Stimulated activated CD4-positive, alpha-beta T cell treated with anti-CD3 and anti-CD28 coated beads, TNF-alpha, amount 100 ng/mL, for 4 hours (primary cell): Measurements from ENCODE around the gene CEPT1.
"Not testable (repeated sequence)": the region's sequence is repeated elsewhere in the genome, so short reads cannot be mapped to it uniquely, and the experiment has no call there.

Source experiments
- DNase-seq, 3 experiments: peaks; one replicate each; pipeline ENCODE4 v3.0.0-alpha.2; 2020; ENCODE audit warnings: low read depth in 3 of 3

The CEPT1 gene

GRCh38 chr1:111139956-111140679, at the start of gene CEPT1, which contains the start of gene DRAM2:
TSS of gene CEPT1 (plus strand) at chr1:111140223. CDS start at chr1:111147715, 7,492 bp downstream.
TSS of gene DRAM2 (minus strand) at chr1:111140093. CDS start at chr1:111131554, 8,539 bp downstream.
- peak; percentile 80 to 91 (median 80) for DNase-seq

DNA sequence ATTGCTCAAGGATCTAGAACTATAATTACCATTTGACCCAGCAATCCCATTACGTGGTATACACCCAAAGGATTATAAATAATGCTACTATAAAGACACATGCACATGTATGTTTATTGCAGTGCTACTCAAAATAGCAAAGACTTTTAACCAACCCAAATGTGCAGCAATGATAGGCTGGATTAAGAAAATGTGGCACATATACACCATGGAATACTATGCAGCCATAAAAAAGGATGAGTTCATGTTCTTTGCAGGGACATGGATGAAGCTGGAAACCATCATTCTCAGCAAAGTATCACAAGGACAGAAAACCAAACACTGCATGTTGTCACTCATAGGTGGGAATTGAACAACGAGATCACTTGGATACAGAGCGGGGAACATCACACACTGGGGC, 44.6 kb upstream of the CEPT1 start:
- not testable (repeated sequence) for DNase-seq

DNA sequence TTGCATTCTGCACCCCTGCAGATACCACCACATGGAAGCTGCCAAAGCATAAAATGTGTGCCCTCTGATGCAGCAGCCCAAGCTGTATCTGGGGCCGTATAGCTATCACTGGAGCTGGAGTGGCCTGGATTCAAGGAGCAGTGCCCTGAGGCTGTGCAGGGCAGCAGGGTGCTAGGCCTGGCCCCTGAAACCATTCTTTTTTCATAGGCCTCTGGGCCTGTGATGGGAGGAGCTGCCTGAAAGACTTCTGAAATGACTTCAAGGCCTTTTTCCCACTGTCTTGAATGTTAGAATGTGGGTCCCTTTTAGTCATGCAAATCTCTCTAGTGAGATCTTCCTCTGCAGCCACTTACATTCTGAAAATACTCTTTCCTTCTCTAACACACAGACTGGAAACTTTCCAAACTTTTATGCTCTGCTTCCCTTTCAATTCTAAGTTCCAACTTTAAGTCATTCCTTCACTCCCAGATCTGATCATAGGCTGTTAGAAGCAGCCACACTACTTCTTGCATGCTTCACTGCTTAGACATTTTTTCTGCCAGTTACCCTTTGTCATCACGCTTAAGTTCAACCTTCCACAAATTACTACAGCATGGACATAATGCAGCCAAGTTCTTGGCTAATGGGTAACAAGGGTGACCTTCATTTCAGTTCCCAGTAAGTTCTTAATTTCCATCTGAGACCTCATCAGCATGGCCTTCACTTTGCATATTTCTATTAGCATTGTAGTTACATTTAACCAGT, 42.5 kb upstream of the CEPT1 start:
- DNase-seq, result no peak

GRCh38 chr1:111099289-111099688, 40.7 kb upstream of the CEPT1 start:
- DNase-seq, result no peak

- no peak for DNase-seq
Measured at GRCh38 chr1:111101854-111102642, 38.0 kb upstream of the CEPT1 start.

DNA sequence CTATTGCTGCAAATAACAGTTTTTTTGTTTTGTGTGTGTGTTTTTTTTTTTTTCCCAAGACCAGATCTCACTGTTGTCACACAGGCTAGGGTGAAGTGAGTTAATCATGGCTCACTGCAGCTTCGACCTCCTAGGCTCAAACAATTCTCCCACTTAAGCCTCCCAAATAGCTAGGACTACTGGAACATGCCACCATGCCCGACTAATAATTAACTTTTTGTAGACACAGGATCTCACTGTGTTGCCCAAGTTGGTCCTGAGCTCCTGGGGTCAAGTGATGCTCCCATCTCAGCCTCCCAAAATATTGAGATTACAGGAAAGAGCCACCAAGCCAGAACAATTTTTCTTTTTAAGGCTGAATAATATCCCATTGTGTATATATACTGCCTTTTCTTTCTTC, 35.0 kb upstream of the CEPT1 start:
- no peak for DNase-seq

DNA sequence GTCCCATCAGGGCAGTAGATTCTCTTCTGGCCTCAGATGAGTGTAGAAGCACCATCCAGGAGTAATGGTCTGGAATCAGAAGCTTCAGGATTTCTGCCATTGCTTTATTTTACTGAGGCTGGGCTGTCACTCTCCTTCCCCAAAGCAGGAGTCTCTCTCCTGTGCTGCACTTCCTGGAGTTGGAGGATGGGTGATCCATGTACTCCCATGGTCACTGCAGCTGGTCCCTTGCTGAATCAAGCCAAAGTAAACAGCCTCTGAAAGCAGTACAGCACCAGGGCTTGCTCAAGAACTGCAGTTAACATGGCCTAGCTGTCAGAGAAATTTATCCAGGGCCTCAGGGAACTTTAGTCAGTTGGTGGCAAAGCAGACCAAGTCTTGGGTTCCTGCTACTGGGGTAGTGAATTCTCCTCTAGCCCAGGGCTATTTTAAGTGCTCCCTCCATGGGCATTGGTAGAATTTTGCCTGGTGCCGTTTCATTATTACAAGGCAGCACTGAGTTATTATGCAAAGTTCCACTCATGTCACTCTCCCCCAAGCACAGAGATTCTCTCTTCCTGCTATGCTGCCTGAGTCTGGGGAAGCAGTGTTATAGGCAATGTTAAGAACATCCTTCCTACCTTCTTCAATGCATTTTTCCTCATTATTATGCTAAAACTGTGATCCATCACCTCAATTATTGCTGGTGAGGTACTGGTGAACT, 29.7 kb upstream of the CEPT1 start:
- no peak for DNase-seq

DNA sequence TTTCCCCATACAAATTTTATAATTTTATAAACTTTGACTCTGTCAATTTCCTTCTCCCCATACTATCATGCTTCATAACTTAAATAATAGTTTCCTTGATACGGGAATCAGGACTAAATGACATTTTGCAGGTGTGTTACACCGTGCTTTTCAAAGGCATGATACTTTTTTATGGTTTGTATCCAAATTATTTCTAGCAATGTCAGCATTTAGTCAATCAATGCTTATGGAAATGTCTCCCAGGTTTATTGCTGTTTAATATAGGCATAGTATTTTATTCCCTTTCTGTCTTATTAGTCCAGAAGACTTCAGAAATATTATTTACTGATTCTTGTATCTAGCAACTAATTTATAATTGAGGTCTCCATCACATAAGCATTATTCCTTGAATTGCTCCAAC, 23.5 kb upstream of the CEPT1 start:
- no peak for DNase-seq

GRCh38 chr1:111126354-111126753, 13.7 kb upstream of the CEPT1 start:
- DNase-seq, result no peak

DNA sequence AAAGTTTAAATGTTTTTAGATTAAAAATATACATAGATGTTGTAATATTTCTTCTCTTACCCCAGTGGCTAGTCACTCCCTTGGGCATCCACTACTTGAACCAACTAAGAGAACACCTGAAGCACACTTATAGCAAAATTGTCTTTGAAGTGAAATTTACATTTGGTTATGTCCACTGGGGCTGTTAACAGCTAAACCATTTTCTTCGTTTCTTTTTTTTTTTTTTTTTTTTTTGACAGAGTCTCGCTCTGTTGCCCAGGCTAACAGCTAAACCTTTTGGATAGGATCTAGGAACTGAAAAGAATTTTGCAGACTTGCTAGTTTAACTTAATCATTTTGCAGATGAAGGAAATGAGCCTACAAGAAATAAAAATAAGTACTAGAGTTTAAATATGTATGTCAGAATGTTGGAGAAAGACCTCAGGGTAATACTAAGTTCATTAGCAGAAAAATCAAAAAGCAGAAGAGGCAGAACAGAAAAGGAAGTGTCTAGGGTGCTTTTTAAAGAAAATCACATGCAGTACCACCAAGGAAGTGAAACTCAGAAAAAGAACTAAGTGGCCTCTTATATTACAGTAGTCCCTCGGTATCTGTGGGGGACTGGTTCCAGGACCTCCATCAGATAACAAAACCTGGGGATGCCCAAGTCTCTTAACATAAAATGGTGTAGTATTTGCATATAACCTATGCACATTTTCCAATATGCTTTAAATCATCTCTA, 11.9 kb upstream of the CEPT1 start:
- DNase-seq, result no peak

DNA sequence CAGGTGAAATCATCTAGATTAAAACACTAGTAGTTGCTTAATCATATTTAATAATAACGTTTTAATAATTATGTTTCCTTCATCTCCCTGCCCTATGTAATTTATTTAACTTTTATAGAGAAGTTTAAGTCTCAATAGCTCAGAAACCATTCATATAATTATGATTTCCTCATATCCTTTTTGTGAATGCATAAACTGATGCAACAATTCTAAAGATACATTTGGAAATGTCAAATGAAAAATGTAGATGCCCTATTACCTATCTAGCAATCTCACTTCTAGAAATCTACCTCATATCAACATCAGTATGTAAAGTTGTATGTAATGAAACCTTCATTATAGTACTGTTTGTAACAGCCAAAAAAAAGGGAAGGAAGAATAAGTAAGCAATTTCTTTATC, 10.6 kb upstream of the CEPT1 start:
- DNase-seq, result no peak

- DNase-seq, result no peak
Measured at GRCh38 chr1:111131693-111132092, 8.3 kb upstream of the CEPT1 start.

GRCh38 chr1:111133866-111134265, 6.2 kb upstream of the CEPT1 start:
- DNase-seq, result no peak

DNA sequence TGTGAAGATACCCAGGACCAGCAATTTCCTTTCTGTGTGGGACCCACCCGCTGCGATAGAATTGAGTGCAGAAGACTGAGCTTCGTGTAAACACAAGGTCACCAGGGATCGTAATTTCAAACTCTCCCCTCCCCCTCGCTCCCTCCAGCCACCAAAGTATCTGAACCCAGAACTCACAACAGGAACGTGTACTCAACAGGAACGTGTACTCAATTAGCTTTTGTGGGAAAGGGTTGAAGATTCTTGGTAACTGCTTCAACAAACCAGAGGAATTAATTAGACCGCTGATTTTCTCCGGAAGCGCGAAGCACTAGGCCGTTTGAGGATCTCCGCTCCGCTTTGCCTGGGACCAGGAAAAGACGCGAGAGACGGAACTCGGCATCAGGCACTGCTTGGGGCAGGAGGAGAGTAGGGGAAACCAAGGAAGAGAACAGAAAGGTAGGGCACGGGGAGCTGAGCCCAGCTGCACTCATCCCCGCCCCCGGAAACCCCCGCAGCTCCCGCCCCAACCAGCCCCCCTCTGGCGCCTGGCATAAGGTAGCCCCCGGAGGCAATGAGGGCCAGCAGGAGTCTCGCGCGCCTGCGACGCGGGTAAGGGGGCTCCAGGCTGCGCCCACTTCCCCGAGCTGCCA, 583 bp upstream of the CEPT1 start:
- peak in 2 of 3 experiments; percentile 0 to 5 for DNase-seq

- DNase-seq, result no peak
Measured at GRCh38 chr1:111140680-111140967, 601 bp downstream of the CEPT1 start.

- DNase-seq, result no peak
Measured at GRCh38 chr1:111141245-111142220, 1.5 kb downstream of the CEPT1 start.

GRCh38 chr1:111142356-111142975, 2.4 kb downstream of the CEPT1 start:
- DNase-seq, result no peak

GRCh38 chr1:111145542-111145941, 5.5 kb downstream of the CEPT1 start:
- DNase-seq, result no peak
